Measurements from ENCODE around the gene PGS1.

The PGS1 gene

GRCh38 chr17:78423961-78424675 is 45.7 kb downstream of the PGS1 start:
- POLR2A ChIA-PET, result no interaction called here
- CTCF ChIA-PET, result interaction anchor here (1.0 to 8.6 kb wide), 12 partner anchors 12 to 339 kb away, joined by 3 to 108 read pairs (median 5); partner anchors contain the start of gene SOCS3
- no peak for DNase-seq (ENCODE audit: extremely low spot score)
- no peak for TF ChIP-seq CTCF (IDR thresholded peaks at IDR 0.05; ENCODE audit: control extremely low read depth, extremely low read depth, low read depth, missing control alignments)

GRCh38 chr17:78425429-78425828 is 47.0 kb downstream of the PGS1 start:
- no peak for TF ChIP-seq CTCF (IDR thresholded peaks at IDR 0.05; ENCODE audit: control extremely low read depth, extremely low read depth, low read depth, missing control alignments)
- ChIA-PET POLR2A (no interaction called here), CTCF (interaction anchor here (0.9 to 8.6 kb wide), 4 partner anchors 62 to 168 kb away, joined by 3 to 108 read pairs (median 14); partner anchors contain the start of gene SOCS3)
- no peak for DNase-seq (ENCODE audit: extremely low spot score)

GRCh38 chr17:78426293-78426879 is 47.9 kb downstream of the PGS1 start:
- CTCF ChIA-PET, result interaction anchor here (8.6 kb wide), 1 partner anchor 63 kb away, joined by 108 read pairs; the partner anchor contains the start of gene SOCS3
- no peak for TF ChIP-seq CTCF (IDR thresholded peaks at IDR 0.05; ENCODE audit: control extremely low read depth, extremely low read depth, low read depth, missing control alignments)

GRCh38 chr17:78427140-78427539 is 48.7 kb downstream of the PGS1 start:
- no peak for TF ChIP-seq CTCF (IDR thresholded peaks at IDR 0.05; ENCODE audit: control extremely low read depth, extremely low read depth, low read depth, missing control alignments)
- ChIA-PET POLR2A (no interaction called here), CTCF (no interaction called here)
- DNase-seq (ENCODE audit: extremely low spot score), result no peak

More at GRCh38 chr17:78426293-78426879, 47.9 kb downstream of the PGS1 start:
- POLR2A ChIA-PET, result no interaction called here
- no peak for DNase-seq (ENCODE audit: extremely low spot score)

GRCh38 chr17:78428025-78428575 is 49.7 kb downstream of the PGS1 start:
- no peak for TF ChIP-seq CTCF (IDR thresholded peaks at IDR 0.05; ENCODE audit: control extremely low read depth, extremely low read depth, low read depth, missing control alignments)
- no peak for DNase-seq (ENCODE audit: extremely low spot score)
- CTCF ChIA-PET, result no interaction called here
- POLR2A ChIA-PET, result no interaction called here

- POLR2A ChIA-PET, result no interaction called here
- no peak for DNase-seq (ENCODE audit: extremely low spot score)
- TF ChIP-seq CTCF (IDR thresholded peaks at IDR 0.05; ENCODE audit: control extremely low read depth, extremely low read depth, low read depth, missing control alignments), result no peak
- CTCF ChIA-PET, result no interaction called here
Observed at GRCh38 chr17:78428836-78429617, 50.6 kb downstream of the PGS1 start.
